Anterior cingulate cortex (tissue), 58 donors: ENCODE data around the gene TRAPPC13.
"Not testable (repeated sequence)": the region's sequence is repeated elsewhere in the genome, so short reads cannot be mapped to it uniquely, and the experiment has no call there.

Source experiments
- DNase-seq, 58 donors: peaks; one replicate each; lab custom pipeline; 2025; lab: John Stamatoyannopoulos, UW

TRAPPC13 gene

DNA sequence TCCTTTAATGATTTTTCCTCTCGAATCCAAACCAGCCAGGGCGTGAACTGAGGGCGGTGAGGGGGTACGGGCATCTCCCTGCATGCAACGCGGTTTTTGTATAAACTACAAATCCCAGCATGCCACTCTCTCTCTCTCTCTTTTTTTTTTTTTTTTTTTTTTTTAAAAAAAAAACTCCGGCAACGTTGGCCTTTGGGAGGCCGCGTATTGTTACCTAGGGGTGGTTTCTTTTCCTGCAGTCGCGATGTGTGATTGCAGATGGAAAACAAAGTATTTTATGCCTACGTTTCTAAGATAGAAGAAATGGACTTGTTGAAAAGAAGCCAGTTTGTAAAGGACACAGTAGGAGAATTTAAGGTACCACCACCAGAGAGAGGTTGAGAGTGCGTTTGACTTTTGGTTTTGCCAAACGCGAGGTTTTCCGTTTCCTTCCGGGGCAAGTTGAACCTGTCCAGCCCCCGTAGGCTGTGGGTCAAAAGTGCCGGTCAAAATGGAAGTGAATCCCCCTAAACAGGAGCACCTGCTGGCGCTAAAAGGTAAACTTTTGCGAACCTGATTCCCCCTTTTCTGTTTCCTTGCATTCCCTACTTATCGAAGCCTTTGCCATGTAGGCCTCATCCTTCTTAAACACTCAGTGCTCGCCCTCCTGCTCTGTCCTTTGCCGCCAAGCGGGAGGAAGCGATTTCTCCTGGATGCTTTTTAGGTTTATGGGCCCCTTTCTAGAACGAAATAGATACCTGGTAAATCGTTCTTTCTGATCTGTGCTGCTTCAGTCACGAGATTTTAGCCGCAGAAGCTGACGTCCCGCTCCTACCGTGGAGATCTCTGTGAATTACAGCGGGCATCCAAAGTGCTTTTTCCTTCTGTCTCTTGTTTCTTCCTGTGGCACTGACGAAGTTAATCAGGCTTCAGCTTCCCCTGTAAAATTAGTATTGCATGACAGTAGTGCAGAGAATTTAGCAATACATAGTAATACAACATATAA is at the start of gene TRAPPC13, which contains the start of gene SHLD3:
TSS of gene TRAPPC13 (plus strand) at position 457 of the 985 bp plus-strand sequence. CDS start at position 491, 34 bp downstream.
TSS of gene SHLD3 (plus strand) at position 457 of the 985 bp plus-strand sequence. CDS start 4,561 bp downstream, outside the sequence.
- DNase-seq, result peak in 57 of 58 donors; percentile 23 to 93 (median 86)

DNA sequence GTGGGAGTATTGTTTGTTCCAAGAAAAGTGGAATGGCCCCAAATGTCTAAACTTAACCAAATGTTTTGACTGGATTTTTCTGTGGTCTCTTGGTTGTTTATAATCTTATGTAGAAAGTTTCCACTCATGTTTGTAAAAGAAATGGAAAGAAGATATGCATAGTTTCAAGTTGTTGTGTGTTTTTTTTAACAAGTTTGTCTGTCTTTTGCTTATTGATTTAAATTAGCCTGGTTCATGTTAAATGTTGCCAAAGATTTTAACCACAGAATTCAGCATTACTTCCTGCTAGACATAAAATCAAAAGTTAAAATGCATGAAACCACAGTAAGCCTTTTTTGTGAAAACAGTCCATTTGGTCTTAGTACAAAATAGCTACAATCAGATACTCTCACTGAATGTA is 47.7 kb upstream of the TRAPPC13 start:
- DNase-seq, result no peak

- no peak for DNase-seq
Observed at GRCh38 chr5:65588694-65589093, 36.1 kb upstream of the TRAPPC13 start.

DNA sequence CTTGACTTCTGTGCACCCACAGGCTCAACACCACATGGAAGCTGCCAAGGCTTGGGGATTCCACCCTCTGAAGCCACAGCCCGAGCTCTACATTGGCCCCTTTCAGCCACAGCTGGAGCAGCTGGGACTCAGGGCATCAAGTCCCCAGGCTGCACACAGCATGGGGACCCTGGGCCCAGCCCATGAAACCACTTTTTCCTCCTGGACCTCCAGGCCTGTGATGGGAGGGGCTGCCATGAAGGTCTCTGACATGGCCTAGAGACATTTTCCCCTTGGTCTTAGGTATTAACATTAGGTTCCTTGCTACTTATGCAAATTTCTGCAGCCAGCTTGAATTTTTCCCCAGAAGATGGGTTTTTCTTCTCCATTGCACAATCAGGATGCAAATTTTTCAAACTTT is 23.1 kb upstream of the TRAPPC13 start:
- DNase-seq, result not testable (repeated sequence)

- DNase-seq, result no peak
Observed at GRCh38 chr5:65611524-65611923, 13.3 kb upstream of the TRAPPC13 start.

GRCh38 chr5:65612298-65612907 is 12.4 kb upstream of the TRAPPC13 start:
- DNase-seq, result no peak

DNA sequence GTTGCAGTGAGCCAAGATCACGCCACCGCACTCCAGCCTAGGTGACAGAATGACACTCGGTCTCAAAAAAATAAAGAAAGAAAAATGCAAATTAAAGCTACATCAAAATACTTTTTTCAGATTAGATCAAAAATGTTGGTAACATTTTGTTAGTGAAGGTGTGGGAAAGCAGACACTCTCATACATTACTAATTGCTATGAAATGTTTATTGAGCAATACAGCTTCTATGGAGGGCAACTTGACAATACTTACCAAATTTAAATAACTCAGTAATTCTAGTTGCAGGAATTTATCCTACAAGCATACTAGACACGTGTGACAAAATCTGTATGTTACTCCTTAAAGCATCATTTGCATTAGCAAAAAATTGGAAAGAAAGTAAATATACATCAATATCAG is 4.8 kb upstream of the TRAPPC13 start:
- DNase-seq, result no peak

GRCh38 chr5:65621961-65622360 is 2.9 kb upstream of the TRAPPC13 start:
- not testable (repeated sequence) for DNase-seq

- no peak for DNase-seq
Observed at GRCh38 chr5:65623482-65623881, 1.3 kb upstream of the TRAPPC13 start.

GRCh38 chr5:65624025-65624570 is 729 bp upstream of the TRAPPC13 start, which contains the start of gene TRIM23:
Gene TRIM23, minus strand, starts transcription at chr5:65624333. Its CDS starts 59 bp downstream, at chr5:65624274.
- DNase-seq, result peak; percentile 26 to 94 (median 89)

GRCh38 chr5:65625743-65626142 is 916 bp downstream of the TRAPPC13 start:
- DNase-seq, result no peak

- no peak for DNase-seq
Observed at GRCh38 chr5:65630981-65631380, 6.2 kb downstream of the TRAPPC13 start.

- DNase-seq, result no peak
Observed at GRCh38 chr5:65640240-65640639, 15.4 kb downstream of the TRAPPC13 start.

DNA sequence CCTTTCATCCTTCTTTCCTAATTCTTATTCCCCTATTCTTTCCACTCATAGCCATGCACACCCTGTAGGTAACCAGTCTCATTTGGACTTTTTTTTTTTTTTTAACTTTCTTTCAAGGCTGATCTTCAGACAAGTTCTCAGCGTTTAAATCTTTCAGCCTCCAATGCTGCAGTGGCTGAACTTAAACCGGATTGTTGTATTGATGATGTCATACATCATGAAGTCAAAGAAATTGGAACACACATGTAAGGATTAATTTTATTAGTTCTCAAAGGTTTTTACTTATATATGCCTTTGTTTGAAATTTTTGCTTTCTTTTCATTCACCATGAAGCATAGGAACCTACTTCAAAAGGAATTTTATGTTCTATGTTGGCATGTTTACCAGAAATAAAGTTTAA is 22.1 kb downstream of the TRAPPC13 start:
- DNase-seq, result no peak

DNA sequence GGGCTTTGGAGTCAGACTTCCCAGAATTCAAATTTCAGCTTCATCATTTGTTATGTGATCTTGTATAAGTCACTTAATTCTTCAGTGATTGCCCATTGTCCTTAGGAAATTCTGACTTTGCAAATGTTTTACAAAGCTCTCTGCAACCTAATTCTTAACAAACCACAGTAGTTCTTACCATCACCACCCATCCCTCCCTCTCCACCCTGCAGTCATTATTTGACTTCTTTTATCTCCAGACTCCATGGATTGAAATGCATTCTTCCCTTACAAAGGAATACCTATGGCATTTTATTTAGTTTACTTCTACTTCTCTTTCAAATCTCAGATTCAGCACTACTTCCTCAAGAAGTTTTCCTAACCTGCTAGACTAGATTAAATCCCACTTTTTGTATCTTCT is 23.1 kb downstream of the TRAPPC13 start:
- DNase-seq, result no peak

DNA sequence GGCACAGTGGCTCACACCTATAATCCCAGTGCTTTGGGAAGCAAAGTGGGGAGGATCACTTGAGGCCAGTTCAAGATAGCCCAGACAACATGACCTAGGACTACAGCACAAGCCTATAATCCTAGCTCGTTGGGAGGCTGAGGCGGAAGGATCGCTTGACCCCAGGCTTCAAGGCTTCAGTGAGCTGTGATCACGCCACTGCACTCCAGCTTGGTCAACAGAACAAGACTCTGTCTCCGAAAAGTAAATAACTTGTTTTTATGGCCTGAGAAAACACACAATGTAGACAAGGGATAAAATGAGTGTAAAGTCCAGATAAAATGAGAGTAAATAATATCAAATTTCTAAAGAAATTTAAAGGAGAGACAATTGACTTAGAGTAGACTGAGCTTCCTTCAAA is 26.3 kb downstream of the TRAPPC13 start:
- DNase-seq, result no peak

- DNase-seq, result no peak
Observed at GRCh38 chr5:65654713-65655112, 29.9 kb downstream of the TRAPPC13 start.

DNA sequence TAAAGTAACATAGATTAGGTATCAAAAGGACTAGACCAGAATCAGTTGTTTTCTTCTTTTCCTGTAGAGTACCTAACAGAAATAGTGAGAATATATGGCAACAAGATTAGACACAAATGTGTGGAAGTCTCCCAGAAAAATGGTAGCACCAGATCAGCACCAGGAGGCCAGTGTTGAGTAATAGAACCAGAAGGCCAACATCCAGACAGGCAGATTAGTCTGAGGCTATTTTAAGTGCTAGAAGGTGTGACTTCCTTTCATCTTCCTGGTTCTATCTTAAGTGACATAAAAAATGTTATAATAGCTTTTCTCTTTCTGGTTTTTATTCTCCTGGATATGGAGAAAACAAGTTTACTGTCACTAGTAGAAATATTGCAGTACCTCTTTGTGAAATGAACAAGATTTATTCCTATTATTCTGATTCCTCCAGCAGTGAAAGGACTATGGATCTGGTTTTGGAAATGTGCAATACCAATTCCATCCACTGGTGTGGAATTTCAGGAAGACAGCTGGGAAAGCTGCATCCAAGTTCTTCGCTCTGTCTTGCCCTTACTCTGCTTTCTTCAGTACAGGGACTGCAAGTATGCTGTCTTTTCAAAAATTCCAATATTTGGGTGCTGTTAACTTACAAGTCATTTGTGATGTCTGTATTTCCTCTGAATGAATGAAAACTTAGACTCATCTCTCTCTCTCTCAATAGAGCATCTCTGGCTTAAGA is 39.1 kb downstream of the TRAPPC13 start:
- no peak for DNase-seq

DNA sequence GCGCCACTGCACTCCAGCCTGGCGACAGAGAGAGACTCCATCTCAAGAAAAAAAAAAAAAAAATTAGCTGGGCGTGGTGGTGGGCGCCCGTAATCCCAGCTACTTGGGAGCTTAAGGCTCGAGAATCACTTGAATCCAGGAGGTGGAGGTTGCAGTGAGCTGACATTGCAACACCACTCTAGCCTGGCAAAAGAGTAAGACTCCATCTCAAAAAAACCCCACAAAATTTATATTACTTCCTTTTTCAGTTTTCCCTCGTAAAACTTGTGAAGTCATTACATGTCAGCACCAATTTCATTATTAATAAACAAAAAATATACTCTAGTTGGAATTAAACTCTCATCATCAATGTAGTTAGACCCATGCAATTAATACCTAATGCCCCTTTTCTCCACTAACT is 43.9 kb downstream of the TRAPPC13 start:
- no peak for DNase-seq

DNA sequence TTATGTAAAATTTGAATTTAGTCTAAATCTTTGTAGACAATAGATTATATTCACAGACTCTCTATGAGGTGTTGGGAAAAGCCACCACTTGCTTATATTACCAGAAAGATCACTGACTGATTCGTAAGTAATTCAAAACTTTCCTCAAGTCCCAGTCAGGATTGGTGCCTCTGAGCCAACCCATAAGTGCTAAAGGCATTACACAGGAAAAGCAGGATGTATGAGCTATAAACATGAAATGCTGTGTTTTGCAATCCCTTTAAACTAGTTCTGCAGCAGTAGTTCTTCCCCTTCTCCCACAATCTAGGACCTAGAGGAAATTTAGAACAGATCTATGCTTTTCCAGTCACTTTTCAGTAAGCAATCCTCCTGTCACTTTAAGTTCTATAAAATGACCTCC is 48.0 kb downstream of the TRAPPC13 start:
- no peak for DNase-seq
